ENCODE measurements around the gene ZFP82.

ZFP82 gene

DNA sequence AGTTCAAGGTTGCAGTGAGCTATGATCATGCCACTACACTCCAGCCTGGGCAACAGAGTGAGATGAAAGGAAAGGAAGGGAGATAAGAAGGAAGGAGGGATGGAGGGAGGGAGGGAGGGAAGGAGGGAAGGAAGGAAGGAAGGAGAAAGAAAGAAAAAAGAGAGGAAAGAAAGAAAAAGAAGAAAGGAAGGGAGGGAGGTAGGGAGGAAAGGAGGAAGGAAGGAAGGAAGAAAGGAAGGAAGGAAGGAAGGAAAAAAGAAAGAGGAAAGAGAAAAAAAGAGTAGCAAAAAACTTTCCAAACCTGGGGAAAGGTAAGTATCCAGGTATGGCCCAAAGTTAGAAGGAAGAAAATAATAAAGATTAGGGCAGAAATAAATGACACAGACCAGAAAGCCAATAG, 46.6 kb downstream of the ZFP82 start:
- no peak for DNase-seq (ENCODE audit: low spot score)

DNA sequence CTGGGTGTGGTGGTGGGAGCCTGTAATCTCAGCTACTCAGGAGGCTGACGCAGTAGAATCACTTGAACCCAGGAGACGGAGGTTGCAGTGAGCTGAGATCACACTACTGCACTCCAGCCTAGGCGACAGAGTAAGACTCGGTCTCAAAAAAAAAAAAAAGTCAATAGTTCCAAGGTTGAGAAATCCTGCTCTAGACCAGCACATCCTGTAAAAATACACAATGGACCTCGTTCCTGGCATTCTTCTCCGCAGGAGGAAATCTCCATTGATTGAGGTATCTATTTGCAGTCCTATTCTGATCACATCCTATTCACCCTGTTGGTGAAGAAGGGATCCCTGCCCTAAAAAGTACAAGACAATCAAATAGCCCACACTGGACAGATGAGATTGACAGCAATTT, 54.6 kb downstream of the ZFP82 start:
- no peak for DNase-seq (ENCODE audit: low spot score)

Data from CD4-positive, alpha-beta T cell treated with Interleukin-6 at 100 ng/mL for 8 hours (primary cell).